Measurements from ENCODE around the gene CELF6. TPM values are rescaled to one million over a fixed set of nuclear protein-coding genes. Genes with fewer than 3 reads are reported as not detected.

Gene CELF6
- total RNA-seq, 1 donor from 2014 or later, result 1.0 TPM

GRCh38 chr15:72318408-72318942 is 1.5 kb downstream of the CELF6 start:
- no peak for DNase-seq (ENCODE audit: low read depth)

- no peak for DNase-seq (ENCODE audit: low read depth)
These were observed 4.1 kb downstream of the CELF6 start for GRCh38 chr15:72315706-72316370.

GRCh38 chr15:72313881-72314280 is 6.1 kb downstream of the CELF6 start:
- no peak for DNase-seq (ENCODE audit: low read depth)

GRCh38 chr15:72313448-72313840 is 6.5 kb downstream of the CELF6 start:
- no peak for DNase-seq (ENCODE audit: low read depth)

GRCh38 chr15:72312605-72313447 is 7.1 kb downstream of the CELF6 start:
- peak; percentile 74 for DNase-seq (ENCODE audit: low read depth)

GRCh38 chr15:72307026-72307425 is 12.9 kb downstream of the CELF6 start:
- DNase-seq (ENCODE audit: low read depth), result no peak

GRCh38 chr15:72306211-72306785 is 13.7 kb downstream of the CELF6 start:
- DNase-seq (ENCODE audit: low read depth), result no peak

GRCh38 chr15:72304596-72304995 is 15.4 kb downstream of the CELF6 start:
- no peak for DNase-seq (ENCODE audit: low read depth)

- DNase-seq (ENCODE audit: low read depth), result no peak
These were observed 17.0 kb downstream of the CELF6 start for GRCh38 chr15:72302955-72303354.

- no peak for DNase-seq (ENCODE audit: low read depth)
These were observed 30.2 kb downstream of the CELF6 start for GRCh38 chr15:72289597-72290325.

GRCh38 chr15:72288796-72289596 is 31.0 kb downstream of the CELF6 start:
- no peak for DNase-seq (ENCODE audit: low read depth)

GRCh38 chr15:72285927-72286516 is 33.9 kb downstream of the CELF6 start:
- peak; percentile 13 for DNase-seq (ENCODE audit: low read depth)

- no peak for DNase-seq (ENCODE audit: low read depth)
These were observed 34.6 kb downstream of the CELF6 start for GRCh38 chr15:72285402-72285801.

- DNase-seq (ENCODE audit: low read depth), result no peak
These were observed 35.2 kb downstream of the CELF6 start for GRCh38 chr15:72284781-72285180.

GRCh38 chr15:72281713-72282112 is 38.2 kb downstream of the CELF6 start:
- DNase-seq (ENCODE audit: low read depth), result no peak

GRCh38 chr15:72280751-72281150 is 39.2 kb downstream of the CELF6 start:
- no peak for DNase-seq (ENCODE audit: low read depth)

- DNase-seq (ENCODE audit: low read depth), result no peak
These were observed 41.2 kb downstream of the CELF6 start for GRCh38 chr15:72278737-72279136.

GRCh38 chr15:72276326-72276700 is 43.6 kb downstream of the CELF6 start:
- DNase-seq (ENCODE audit: low read depth), result peak; percentile 49

GRCh38 chr15:72275635-72276325 is 44.2 kb downstream of the CELF6 start:
- DNase-seq (ENCODE audit: low read depth), result peak; percentile 83

- DNase-seq (ENCODE audit: low read depth), result no peak
These were observed 47.0 kb downstream of the CELF6 start for GRCh38 chr15:72272997-72273352.

Data from myocyte (in vitro differentiated cells).